ENCODE results near the gene RAP1GAP2.

The RAP1GAP2 gene

DNA sequence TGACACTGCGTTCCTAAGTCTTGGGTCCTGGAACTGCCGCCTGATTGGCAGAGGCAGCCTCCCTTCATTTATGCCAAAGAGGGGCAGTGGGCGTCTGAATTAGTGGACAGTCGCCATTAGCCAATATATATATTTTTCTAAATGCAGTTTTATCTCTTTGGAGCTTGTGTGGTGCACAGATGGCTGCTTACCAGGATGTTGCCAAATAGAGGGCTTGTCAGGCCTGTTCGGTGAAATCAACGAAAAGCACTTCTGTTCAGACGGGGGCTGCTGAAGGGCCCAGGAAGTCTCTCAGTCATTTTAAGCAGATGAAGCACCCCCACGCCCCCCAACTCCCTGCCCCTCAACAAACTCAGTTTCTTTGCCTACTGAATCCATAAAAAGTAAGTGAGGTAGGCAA is 66.0 kb downstream of the RAP1GAP2 start:
- no peak overlapping the region for H3K4me2 ChIP-seq (ENCODE audit: low read length)
- TF ChIP-seq, protein P1, sequence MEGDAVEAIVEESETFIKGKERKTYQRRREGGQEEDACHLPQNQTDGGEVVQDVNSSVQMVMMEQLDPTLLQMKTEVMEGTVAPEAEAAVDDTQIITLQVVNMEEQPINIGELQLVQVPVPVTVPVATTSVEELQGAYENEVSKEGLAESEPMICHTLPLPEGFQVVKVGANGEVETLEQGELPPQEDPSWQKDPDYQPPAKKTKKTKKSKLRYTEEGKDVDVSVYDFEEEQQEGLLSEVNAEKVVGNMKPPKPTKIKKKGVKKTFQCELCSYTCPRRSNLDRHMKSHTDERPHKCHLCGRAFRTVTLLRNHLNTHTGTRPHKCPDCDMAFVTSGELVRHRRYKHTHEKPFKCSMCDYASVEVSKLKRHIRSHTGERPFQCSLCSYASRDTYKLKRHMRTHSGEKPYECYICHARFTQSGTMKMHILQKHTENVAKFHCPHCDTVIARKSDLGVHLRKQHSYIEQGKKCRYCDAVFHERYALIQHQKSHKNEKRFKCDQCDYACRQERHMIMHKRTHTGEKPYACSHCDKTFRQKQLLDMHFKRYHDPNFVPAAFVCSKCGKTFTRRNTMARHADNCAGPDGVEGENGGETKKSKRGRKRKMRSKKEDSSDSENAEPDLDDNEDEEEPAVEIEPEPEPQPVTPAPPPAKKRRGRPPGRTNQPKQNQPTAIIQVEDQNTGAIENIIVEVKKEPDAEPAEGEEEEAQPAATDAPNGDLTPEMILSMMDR (IDR thresholded peaks at IDR 0.05; ENCODE audit: low read length), result no peak
- no peak for TF ChIP-seq EZH2 (IDR thresholded peaks at IDR 0.05; ENCODE audit: borderline replicate concordance, low read length)
- H3K27me3 ChIP-seq (ENCODE audit: insufficient read depth, low read length), result peaks cover 6% of the 10 kb centered on the region; the same call in 1 of the 2 replicates
- no peak overlapping the region for H3K9ac ChIP-seq (ENCODE audit: low read length)
- no peaks in the 10 kb centered on the region for H3F3A ChIP-seq (ENCODE audit: insufficient read depth, low read length)
- no peaks in the 10 kb centered on the region for H3K36me3 ChIP-seq (ENCODE audit: insufficient read depth, low read length)
- no peaks in the 10 kb centered on the region for H3K9me2 ChIP-seq (ENCODE audit: low read depth, low read length)
- no peaks in the 10 kb centered on the region for H4K20me1 ChIP-seq (ENCODE audit: insufficient read depth, low read length)
- H3K4me1 ChIP-seq (ENCODE audit: insufficient read depth, low read length, severe bottlenecking), result no peaks in the 10 kb centered on the region
- no peak overlapping the region for H3K27ac ChIP-seq (ENCODE audit: low read depth, low read length, poor library complexity, severe bottlenecking)
- H2AFZ ChIP-seq (ENCODE audit: low read length), result no peak overlapping the region
- H3K79me2 ChIP-seq (ENCODE audit: insufficient read depth, low read length), result no peaks in the 10 kb centered on the region
- H3K9me3 ChIP-seq (ENCODE audit: low read length), result no peaks in the 10 kb centered on the region
- H3K4me3 ChIP-seq (ENCODE audit: low read depth, low read length, poor library complexity, severe bottlenecking), result no peak overlapping the region

DNA sequence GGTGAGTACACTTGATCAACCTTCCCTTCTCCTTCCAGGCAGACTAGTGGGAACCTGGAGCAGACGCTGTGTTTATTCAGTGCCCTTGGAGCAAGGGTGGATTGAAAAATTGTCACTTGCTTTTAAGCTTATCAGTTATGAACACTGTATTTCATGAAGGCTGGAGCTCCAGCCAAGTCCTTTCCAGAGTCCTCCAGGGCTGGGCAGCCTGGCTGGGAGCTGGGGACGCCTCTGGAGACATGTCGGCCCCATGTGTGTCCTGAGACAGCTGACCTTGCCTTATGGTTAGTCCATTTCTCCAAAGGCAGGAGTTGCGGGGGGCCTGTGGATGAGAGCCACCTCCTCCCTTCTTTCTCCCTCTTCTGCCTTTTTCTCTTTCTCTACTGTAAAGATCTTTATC is 67.0 kb downstream of the RAP1GAP2 start:
- Histone ChIP-seq H3F3A (ENCODE audit: insufficient read depth, low read length) (no peaks in the 10 kb centered on the region), H4K20me1 (ENCODE audit: insufficient read depth, low read length) (no peaks in the 10 kb centered on the region), H3K27me3 (ENCODE audit: insufficient read depth, low read length) (peaks cover 6% of the 10 kb centered on the region; the same call in 1 of the 2 replicates), H3K9ac (ENCODE audit: low read length) (no peak overlapping the region), H2AFZ (ENCODE audit: low read length) (no peak overlapping the region), H3K79me2 (ENCODE audit: insufficient read depth, low read length) (no peaks in the 10 kb centered on the region), H3K36me3 (ENCODE audit: insufficient read depth, low read length) (no peaks in the 10 kb centered on the region), H3K4me3 (ENCODE audit: low read depth, low read length, poor library complexity, severe bottlenecking) (no peak overlapping the region), H3K27ac (ENCODE audit: low read depth, low read length, poor library complexity, severe bottlenecking) (no peak overlapping the region), H3K4me1 (ENCODE audit: insufficient read depth, low read length, severe bottlenecking) (no peaks in the 10 kb centered on the region), H3K9me2 (ENCODE audit: low read depth, low read length) (no peaks in the 10 kb centered on the region), H3K9me3 (ENCODE audit: low read length) (no peaks in the 10 kb centered on the region), H3K4me2 (ENCODE audit: low read length) (no peak overlapping the region)
- TF ChIP-seq, protein P1 (IDR thresholded peaks at IDR 0.05; ENCODE audit: low read length), result no peak
- TF ChIP-seq EZH2 (IDR thresholded peaks at IDR 0.05; ENCODE audit: borderline replicate concordance, low read length), result no peak

DNA sequence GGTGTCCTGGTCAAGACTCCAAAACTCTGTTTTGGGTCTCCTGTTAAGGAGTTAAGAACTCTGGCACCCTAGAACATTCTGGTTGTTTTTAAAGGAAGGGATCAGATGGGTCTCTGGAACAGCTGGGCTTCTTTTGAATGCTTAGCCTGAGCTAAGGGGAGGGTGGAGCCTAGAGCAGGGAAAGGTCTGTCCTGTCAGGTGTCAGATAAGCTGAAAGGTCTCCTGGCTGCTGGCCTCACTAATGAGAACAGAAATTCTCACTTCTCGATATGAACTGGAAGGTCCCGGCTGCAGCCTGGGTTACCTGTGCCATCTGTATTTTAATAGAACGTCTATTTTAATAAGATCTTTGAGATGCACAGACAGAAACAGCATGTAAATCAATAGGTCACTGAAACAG is 69.0 kb downstream of the RAP1GAP2 start:
- Histone ChIP-seq H3K4me2 (ENCODE audit: low read length) (no peak overlapping the region), H3K36me3 (ENCODE audit: insufficient read depth, low read length) (no peaks in the 10 kb centered on the region), H3K9me3 (ENCODE audit: low read length) (no peaks in the 10 kb centered on the region), H3K9ac (ENCODE audit: low read length) (no peak overlapping the region), H3K27me3 (ENCODE audit: insufficient read depth, low read length) (peaks cover 6% of the 10 kb centered on the region; the same call in 1 of the 2 replicates), H3K9me2 (ENCODE audit: low read depth, low read length) (no peaks in the 10 kb centered on the region), H4K20me1 (ENCODE audit: insufficient read depth, low read length) (no peaks in the 10 kb centered on the region), H3F3A (ENCODE audit: insufficient read depth, low read length) (no peaks in the 10 kb centered on the region), H3K4me3 (ENCODE audit: low read depth, low read length, poor library complexity, severe bottlenecking) (no peak overlapping the region), H3K4me1 (ENCODE audit: insufficient read depth, low read length, severe bottlenecking) (no peaks in the 10 kb centered on the region), H3K27ac (ENCODE audit: low read depth, low read length, poor library complexity, severe bottlenecking) (no peak overlapping the region), H3K79me2 (ENCODE audit: insufficient read depth, low read length) (no peaks in the 10 kb centered on the region), H2AFZ (ENCODE audit: low read length) (no peak overlapping the region)
- no peak for TF ChIP-seq EZH2 (IDR thresholded peaks at IDR 0.05; ENCODE audit: borderline replicate concordance, low read length)
- TF ChIP-seq, protein P1 (IDR thresholded peaks at IDR 0.05; ENCODE audit: low read length), result no peak

Measured in OCI-LY1 (cell line).